HG03575 (cell line): Measurements from ENCODE around the gene PCSK2.
"Not testable (repeated sequence)": the region's sequence is repeated elsewhere in the genome, so short reads cannot be mapped to it uniquely, and the experiment has no call there.

ENCODE experiments used
- ATAC-seq: cut with Tn5 transposase; IDR thresholded peaks from one replicate; pipeline ENCODE4 v1.9.1; 2021; ENCODE audit not compliant: unreplicated experiment, insufficient number of reproducible peaks, low FRiP score; ENCODE audit errors: extremely low read depth

PCSK2 gene

GRCh38 chr20:17226410-17227218 lies at the start of gene PCSK2:
PCSK2 (plus strand) TSS chr20:17227040; CDS start chr20:17227306, 266 bp downstream.
- ATAC-seq: no peak

GRCh38 chr20:17177341-17177740 lies 49.5 kb upstream of the PCSK2 start:
- ATAC-seq: no peak

- no peak for ATAC-seq
Measured at GRCh38 chr20:17179840-17180239, 47.0 kb upstream of the PCSK2 start.

DNA sequence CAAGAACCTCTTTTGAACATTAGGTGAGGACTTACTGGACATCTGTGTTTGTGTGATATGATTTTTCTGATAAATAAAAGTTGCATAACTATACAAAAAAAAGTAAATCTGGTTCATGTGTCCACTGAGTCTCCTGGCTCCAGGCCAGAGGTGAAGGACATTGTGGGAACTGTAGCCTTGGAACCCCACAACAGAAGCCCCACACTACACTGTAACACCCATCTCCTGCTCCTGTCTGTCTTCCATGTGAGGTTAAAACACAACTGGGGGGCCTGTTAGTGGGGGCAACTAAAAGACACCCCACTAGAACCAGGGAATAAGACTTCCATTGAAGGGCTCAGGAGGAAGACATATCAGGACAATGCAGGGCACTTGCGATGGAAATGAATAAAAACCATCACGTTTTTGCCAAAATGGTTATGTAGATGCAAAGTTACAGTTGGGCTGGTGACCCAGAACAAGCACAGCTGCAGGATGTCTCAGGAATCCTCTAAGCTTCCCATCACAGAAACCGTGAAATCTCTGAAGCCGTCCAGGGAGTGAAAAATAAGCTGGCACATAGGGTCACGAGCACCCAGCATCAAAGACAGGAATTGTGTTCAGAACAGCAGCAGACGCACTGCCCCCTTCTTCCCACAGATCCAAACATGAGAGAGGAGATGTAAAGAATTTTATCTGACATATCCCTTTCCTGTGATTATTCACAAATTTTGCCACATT lies 36.7 kb upstream of the PCSK2 start:
- ATAC-seq: no peak

DNA sequence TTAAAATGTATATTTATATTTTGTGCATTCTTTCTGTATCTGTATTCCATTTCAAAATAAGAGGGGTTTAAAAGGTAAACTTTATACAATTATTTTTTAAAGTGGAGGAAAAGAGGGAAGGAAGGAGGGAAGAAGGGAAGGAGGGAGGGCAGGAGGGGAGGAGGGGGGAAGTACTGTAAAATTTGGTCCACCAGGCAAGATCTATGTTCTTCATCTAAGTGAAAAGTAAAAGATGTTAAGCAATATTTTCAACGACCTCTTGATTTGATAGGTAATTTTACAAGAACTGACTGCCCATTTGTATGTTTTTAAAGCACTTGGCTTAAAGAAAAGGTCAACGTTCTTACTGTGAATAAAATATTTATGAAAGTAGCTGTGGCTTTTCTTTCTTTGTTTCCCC lies 29.8 kb upstream of the PCSK2 start:
- ATAC-seq: no peak

- no peak for ATAC-seq
Measured at GRCh38 chr20:17202030-17202429, 24.8 kb upstream of the PCSK2 start.

GRCh38 chr20:17202673-17203072 lies 24.2 kb upstream of the PCSK2 start:
- ATAC-seq: no peak

DNA sequence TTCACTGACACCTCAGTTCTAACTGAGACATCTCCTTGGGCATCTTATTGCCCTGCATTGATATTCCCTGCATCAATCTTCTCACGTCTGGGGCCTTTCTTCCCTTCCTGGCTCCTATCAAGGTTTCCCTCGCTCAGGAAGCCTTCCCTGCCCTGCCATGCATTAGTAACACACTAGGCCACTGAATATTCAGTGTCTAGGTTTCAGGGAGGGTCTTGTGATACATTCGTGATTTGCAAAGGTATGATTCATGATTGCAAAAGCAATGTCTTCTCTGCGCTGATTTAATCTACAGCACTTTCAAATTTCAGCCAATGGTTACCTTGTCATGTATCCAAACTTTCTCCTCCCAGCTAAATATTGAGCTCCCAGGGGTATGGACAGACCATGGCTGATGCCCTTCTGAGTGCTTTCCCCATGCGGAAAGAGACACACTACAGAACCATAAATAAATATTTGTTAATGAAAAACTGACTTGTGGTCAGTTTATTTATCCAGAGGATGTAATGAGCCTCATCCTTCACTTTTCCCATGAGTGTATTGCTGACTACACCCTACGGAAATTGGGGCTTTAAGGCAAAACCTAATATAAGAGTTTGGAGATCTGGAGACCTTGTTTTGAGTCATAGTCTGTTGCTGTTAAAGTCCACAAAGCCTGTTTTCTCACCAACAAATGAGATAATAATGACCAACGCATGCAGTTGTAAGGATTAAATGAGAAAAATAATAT lies 21.6 kb upstream of the PCSK2 start:
- no peak for ATAC-seq

GRCh38 chr20:17210387-17210786 lies 16.5 kb upstream of the PCSK2 start:
- no peak for ATAC-seq

DNA sequence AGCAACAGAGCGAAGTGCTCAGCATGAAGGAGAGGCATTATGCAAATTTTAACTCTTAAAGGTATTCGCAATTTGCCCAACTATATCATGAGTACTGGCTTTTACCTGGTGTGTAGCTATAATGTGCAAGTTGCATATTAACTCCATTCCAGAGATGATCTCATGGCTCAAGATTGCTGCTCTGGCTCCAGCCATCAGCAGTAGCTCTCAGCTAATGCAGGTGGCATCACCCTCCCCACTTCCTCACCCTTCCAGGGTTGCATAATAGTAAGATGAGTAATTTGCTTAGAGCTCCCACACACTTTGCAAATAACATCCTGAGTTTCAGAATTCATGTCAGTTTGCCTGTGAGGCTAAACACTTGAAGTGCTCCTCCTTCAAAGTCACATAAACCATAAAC lies 15.9 kb upstream of the PCSK2 start:
- no peak for ATAC-seq

DNA sequence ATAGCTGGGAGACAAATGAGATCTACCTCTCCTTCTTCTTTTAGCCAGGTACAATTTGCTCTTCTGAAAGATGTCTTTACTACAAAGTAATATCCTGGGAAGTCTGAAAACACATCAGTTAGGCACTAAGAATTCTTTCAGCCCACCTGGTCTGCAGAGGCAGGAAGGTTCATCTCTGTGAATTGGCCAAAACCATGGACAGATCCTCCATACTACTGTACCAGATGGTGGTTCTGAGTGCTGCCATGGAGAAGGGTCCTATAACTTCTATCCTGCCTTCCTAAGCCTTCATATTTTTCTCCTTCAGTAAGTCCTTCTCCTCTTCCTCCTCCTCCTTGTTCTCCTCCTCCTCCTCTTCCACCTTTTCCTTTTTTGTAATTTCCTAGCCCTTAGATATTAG lies 11.7 kb upstream of the PCSK2 start:
- ATAC-seq: no peak

DNA sequence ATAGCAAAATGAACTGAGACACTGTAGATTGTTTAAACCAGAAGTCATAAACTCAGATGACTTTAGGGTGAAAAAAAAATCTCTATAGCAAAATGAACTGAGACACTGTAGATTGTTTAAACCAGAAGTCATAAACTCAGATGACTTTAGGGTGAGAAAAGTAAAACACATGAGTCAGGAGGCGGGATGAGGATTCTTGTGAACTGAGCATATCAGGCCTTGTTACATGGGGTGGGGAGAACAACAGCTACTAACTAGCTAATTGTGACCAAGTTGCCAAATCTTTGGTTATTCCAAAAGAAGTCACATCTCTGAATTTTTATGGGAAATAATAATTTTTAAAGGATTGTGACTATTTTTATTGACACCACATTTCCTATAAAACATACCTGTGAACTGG lies 7.0 kb upstream of the PCSK2 start:
- not testable (repeated sequence) for ATAC-seq

DNA sequence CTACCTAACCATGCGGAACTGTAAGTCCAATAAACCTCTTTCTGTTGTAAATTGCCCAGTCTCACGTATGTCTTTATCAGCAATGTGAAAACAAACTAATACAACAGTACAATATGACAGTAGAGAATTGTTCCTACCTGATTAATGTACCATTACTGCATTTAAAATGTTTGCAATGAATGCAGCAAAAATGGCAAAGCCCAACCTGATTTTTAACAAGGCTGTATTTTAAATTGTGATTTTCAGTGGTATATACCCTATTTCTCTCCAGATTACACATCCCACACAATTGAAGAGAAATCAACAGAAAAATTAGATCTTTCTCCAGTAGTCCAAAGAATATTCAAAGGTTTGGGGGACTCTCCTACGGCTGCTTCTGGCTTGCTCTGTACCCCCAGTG lies 3.3 kb upstream of the PCSK2 start:
- no peak for ATAC-seq

DNA sequence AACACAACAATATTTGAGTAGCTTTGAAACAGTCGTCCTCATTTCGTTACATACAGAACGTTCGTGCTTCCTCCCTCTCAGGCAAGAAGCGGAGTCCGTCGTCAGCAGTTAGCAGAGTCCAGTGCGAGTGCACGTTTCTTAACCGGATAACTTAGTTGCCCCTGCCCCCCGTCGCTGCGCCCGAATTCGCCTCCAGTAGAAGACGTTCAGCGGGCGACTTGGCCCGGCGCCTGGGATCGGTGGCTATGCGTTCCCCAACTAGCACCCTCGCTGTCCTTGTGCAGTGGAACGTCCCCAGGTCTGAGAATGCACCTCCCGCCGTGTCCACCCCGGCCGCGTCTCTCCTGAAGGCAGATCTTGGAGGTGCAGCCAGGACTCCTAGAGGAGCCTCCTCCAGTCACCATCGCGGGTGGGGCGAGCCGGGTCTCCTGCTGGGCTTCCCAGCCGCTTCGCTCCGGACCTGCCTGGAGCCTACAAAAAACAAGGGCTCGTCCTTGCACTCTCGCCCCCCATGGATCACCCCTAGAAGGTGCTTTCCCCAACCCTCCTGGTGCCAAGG lies 910 bp upstream of the PCSK2 start:
- no peak for ATAC-seq

GRCh38 chr20:17227219-17227575 lies 357 bp downstream of the PCSK2 start:
- no peak for ATAC-seq

- no peak for ATAC-seq
Measured at GRCh38 chr20:17227669-17228623, 1.1 kb downstream of the PCSK2 start.

DNA sequence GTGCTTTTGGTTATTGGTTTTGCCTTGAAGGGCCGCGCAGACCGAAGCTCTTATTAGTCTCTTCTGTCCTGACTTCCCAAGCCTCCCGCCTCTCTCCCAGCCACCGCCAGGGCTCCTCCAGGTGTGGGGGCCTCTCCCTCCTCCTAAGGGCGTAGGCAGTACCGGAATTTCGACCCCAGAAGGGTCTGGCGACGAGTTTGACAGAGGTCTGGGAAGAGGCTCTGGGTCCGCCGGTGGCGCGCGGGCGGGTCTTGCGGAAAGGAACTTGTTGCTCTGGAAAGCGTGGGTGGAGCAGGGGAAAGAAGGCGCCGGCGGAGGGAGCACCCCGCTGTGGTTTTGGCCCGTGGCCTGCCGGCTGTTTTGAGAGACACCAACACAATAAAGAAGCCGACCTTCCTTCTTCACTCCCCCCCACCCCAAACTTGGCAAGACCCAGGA lies 1.8 kb downstream of the PCSK2 start:
- no peak for ATAC-seq

DNA sequence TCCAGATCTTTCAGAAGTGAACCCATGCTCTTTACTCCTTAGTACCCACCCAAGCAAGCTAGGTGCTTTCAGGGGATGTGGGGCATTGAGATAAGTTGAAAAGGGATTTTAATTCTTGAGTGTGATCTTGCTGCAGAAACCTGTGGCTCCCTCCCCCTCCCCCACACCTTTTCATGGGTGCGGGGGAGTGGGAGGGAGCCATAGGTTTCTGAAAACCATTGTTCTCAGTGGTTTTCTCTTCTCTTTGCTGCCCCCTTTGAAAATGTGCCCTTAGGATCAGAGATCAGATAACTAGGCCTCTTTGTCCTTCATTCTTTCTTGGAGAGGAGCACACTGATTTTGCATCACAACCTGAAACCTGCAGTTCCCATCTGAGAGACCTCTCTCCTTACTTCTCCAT lies 2.4 kb downstream of the PCSK2 start:
- no peak for ATAC-seq

GRCh38 chr20:17233626-17234025 lies 6.8 kb downstream of the PCSK2 start:
- ATAC-seq: no peak
